WI38 (cell line): Measurements from ENCODE around the gene DOK4.
A peak's percentile ranks its signal among the peaks of the same experiment; 100 is the strongest.

Experiments
- H3K4me3 ChIP-seq: 2 replicates; pipeline ENCODE4 v1.5.1; 2011; ENCODE audit warnings: low read depth, mild to moderate bottlenecking, control low read depth, low read length
- TF ChIP-seq, protein P1 (sequence below): IDR thresholded peaks from 2 replicates; pipeline ENCODE4 v1.5.1; 2012; ENCODE audit warnings: low read depth, mild to moderate bottlenecking, control low read depth, low read length

Gene DOK4

DNA sequence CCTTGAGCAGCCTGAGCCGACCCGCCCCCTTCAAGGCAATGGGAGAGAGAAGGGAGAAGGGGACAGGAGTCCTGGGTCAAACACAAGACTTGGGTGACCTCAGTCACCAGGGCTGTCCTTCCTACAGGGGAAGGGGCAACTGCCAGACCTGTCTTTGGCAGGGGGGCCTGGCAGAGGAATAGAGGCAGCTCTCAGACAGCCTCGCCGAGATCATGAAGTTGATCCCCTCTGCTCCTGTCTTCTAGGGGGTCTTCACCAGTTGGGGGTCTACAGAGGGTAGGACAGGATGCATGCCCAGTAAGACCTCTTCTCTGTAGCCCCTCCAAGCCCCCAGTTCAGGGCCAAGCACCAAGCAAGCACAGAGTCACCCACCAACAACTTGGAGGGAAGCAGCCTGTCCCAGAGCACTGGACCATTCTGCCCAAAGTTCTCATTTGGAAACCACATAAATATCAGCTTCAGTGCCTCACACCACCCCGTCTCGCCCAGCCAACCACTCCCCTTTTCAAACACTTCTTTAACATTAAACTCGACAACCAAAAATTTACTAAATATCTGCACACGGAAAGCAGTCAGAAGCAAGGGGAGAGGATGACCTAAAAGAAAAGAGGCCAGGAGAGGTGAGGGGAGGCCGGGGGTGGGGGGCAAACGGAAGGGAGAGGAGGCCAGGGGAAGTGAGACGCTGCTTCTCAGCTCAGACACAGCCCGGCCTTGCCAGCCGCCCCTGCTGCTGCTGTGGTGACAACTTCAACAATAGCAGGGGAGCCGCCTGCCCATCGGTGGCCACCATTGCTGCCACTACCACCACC is 7.7 kb downstream of the DOK4 start:
- peak overlapping the region; percentile 62 for H3K4me3 ChIP-seq

DNA sequence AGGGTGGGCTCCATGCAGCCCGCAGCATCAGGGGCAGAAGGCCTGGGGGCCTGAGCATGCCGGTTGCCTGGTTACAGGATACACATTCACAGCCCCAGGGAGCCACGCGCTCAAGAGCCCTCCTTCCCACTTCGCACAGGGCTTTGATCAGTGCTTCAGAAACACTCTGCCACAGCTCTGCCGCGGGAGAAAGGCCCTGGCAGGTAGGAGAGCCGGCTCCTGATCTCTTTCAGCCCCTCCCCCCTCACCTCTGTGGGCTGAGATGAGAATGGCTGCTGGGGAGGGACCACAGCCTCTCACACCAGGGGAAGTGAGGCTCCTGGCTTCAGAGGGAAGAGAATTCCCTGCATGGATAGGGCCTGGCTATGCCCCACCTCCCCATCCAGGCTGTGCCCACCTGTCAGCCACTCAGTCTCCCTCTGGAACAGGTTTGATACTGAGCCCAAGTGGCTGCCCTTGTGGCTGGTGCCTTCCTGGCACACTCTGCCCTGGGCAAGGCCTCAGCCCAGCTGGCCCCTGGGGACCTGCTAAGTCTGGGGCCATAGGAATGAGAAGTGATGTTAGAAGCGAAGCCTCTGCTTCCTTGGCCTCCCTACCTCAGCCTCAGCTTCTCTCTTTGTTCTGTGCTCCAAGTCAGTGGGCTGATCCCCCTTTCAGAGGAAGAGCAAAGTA is 8.6 kb downstream of the DOK4 start:
- TF ChIP-seq, protein P1, sequence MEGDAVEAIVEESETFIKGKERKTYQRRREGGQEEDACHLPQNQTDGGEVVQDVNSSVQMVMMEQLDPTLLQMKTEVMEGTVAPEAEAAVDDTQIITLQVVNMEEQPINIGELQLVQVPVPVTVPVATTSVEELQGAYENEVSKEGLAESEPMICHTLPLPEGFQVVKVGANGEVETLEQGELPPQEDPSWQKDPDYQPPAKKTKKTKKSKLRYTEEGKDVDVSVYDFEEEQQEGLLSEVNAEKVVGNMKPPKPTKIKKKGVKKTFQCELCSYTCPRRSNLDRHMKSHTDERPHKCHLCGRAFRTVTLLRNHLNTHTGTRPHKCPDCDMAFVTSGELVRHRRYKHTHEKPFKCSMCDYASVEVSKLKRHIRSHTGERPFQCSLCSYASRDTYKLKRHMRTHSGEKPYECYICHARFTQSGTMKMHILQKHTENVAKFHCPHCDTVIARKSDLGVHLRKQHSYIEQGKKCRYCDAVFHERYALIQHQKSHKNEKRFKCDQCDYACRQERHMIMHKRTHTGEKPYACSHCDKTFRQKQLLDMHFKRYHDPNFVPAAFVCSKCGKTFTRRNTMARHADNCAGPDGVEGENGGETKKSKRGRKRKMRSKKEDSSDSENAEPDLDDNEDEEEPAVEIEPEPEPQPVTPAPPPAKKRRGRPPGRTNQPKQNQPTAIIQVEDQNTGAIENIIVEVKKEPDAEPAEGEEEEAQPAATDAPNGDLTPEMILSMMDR = no peak
- H3K4me3 ChIP-seq = no peak overlapping the region

More for the DNA sequence above, 7.7 kb downstream of the DOK4 start:
- TF ChIP-seq, protein P1 = no peak

DNA sequence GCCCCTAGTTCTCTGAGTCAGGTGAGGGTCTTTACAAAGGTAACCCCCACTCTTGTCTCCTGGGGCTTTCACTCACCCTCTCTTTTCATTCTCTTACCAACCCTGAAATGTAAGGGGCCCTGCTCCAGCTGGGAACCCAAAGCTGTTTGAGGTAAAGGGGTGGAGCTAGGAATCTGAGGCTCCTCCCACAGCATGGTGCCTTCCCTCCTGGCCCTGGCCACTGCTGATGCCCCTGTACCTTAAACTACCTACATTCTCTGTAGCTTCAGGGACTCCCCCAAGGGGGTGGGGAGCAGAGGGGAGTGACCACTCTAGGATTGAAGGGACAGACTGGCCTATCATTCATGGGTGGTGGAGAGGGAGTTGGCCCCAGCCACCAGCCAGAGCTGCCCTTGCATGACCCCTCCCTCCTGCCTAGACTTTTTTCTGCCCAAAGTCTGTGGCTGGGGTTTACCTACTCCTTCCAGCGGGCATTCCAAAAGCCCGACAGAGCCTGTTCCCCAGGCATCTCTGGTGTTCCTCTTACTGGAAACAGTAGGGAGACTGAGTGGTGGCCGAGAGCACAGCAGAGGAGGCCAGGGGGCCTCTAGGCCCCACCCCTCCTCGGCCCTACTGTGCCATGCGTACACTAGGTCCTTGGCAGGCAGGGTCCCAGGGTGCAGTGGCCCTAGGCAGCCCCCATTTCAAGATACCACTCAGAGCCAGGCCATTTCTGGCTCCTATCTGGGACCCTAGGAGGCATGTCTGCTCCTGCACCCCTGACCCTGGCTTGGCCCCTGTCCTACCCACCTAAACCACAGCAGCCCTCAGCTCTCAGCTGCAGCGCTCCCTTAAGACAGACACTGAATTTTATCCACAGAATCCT is 9.5 kb downstream of the DOK4 start:
- no peak overlapping the region for H3K4me3 ChIP-seq
- TF ChIP-seq, protein P1 = no peak

DNA sequence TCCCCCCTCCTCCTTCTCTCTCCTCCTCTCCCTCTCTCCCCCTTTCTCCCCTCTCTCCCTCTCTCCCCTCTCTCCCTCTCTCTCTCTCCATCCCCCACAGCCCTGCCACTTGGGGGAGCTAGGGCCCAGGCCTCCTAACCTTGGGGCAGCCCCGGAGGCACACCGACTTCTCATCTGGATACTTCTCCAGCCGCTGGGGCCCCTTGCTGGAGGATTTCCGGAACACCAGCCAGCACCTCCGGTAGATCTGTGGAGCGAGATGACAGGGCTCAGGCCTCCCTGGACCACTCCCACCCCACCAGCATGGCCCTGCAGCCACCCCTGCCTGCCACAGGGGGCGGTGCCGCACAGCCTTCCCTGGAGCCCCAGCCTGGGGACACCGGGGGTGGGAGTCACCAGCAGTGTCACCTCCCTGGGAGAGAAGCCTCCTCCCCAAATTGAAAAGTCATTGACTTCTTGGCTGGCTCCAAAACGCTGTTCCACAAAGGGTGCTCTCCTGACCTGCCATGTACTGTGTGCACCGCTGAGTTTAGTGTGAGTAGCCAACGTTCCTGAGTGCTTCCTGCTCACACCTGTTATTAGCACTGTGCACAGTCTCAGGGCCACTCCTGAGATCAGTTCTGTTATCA is 10.5 kb downstream of the DOK4 start:
- H3K4me3 ChIP-seq = no peak overlapping the region
- TF ChIP-seq, protein P1 = peak; percentile 41

DNA sequence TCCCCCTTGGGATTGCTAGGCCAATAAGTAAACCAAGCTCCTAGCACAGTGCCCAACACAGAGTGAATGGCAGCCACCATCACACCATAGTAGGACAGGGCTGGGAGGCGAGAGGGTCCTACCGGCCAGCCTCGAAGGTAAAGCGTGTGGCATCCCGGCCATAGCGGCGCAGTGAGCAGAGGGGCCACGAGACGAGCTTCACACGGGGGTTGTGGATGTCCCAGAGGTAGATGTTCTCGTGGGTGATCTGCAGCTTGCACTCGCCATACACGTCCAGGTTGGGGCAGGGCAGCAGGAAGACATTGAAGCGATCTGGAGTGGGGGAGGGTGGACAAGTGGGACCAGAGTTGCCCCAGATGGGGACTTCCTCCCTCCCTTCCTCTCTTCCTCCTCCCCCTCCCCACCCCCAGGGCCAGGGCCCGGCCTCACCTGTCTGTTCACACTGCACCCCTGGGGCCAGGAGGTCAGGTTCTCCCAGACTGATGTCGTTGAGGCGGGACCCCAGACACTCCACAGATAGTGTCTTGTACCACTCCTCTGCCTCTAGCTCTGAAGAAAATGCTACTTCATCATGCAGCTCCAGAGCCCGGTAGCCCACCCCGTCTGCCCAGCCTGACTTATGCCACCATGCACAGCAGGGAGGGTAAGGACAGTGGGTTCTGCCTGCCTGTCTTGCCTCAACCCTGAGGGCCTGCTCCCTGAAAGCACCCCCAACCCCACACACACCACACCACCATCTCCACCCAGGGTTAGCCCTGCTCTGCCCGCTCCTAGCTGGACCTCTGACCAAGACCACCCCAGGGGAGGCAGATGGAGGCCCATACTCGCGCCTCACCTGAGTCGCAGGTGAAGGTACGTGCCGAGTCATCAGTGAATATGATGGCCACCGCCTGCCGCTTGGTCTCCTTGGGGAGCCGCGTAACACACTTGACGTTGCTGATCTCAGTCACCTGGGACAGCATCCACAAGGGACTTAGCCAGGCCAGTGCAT is 11.3 kb downstream of the DOK4 start:
- no peak overlapping the region for H3K4me3 ChIP-seq
- TF ChIP-seq, protein P1 = no peak

DNA sequence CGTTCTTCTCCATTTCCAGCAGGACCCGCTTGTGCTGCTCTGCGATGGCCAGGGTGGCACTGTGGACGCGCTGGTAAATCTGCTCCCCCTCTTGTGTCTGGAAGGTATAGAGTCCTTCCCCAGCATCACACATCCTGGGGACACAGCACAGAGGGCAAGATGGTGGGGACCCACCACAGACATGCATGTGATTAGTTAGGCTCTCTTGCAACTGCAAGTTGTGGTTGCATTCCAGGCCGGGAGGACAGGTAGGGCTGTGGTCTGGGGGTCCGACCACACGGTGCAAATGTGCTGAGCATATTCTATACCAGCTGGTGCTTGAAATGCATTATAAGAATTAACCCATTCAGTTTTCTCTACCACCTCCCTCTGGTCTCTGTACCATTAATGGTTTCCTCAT is 12.4 kb downstream of the DOK4 start:
- H3K4me3 ChIP-seq = no peak overlapping the region
- TF ChIP-seq, protein P1 = no peak
